ENCODE measurements around the gene F3. TPM values are rescaled to one million over a fixed set of nuclear protein-coding genes. Genes with fewer than 3 reads are reported as not detected.
A peak's percentile ranks its signal among the peaks of the same experiment; 100 is the strongest.

Gene F3
- total RNA-seq, 1 donor from 2014 or later: 27.9 TPM

DNA sequence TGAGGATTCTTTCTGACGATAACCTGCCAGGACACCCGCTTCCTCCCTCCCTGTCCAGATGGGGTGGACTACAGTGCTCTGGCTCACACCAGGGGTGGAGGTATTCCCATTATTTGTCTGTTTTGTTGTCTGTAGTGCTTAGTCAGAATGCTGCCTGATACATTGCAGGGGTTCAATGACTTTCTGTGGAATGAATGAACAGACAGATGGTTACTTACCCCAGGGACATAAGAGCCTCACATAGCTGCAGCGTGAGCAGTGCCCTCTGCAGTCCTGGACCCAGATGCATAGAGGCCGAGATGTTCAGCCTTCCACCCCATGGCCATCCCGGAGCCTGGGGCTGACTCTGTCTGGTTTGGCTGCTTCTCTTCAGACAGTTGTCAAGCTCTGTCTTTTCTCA, 13.0 kb upstream of the F3 start:
- no peak for ATAC-seq
- no peak for DNase-seq (ENCODE audit: missing footprints)
- intact Hi-C loops (cut with DNase I): no loop called here

DNA sequence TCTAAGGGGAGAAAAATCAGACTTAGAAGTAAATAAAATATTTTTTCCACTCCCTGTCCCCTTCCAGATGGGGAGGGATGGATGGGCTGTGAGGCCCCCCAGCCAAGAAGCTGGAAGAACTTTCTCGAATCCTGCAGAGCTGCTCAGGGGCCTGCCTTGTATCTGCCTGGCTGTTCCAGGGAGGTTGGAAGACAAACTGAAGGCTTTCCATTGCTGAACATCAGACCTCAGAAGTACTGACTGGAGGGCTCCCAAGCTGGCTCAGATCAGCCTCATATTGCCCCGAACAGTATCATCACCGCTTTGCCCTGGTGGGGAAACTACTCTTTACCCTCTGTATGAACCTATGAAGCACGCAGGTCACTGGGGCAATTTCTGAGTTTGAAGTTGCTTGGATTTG, 12.4 kb upstream of the F3 start:
- no peak for DNase-seq (ENCODE audit: missing footprints)
- intact Hi-C loops (cut with DNase I): no loop called here
- ATAC-seq: no peak

DNA sequence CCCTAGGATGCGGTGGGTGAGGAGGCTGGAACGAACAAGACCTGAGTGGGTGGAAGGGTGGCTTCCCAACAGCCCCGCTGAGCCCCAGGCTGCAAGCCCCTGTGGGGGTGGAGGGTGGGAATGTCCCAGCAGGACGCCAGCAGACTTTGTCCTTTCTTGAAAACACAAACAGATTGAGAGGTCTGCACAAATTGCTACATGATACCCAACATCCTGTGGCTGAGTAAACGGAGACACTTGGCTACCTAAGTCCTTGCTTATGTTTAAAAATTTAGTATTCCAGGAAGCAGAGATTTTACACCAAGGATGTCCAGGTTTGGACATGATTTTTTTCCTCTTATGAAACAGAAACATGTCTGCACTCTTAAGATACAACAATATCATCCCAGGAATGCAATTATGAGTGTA, 11.8 kb upstream of the F3 start:
- DNase-seq (ENCODE audit: missing footprints): no peak

GRCh38 chr1:94552071-94552586, 10.6 kb upstream of the F3 start:
- DNase-seq (ENCODE audit: missing footprints) (peak; percentile 68), ATAC-seq (peak; percentile 95)
- intact Hi-C loops (cut with DNase I): no loop called here

More for the DNA sequence above, 11.8 kb upstream of the F3 start:
- no peak for ATAC-seq
- intact Hi-C loops (cut with DNase I): no loop called here

DNA sequence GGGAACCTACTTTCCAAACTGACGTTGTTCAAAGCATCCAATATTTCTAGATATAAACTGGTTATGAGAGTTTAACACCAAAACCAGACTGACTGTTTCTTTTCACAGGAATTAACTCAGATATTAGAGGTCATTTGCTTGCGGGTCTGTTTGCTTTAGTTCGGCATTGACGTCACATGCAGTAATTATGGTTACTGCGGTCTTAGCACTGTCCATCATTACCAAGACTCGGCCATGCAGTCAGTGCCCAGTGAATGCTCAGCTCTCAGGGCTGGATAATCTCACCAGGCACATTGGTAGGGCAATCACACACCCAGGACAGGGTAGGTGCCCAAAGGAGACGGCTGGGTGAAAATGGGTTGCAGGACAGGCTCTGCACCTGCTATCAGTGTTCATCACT, 9.9 kb upstream of the F3 start:
- no peak for DNase-seq (ENCODE audit: missing footprints)
- intact Hi-C loops (cut with DNase I): no loop called here
- no peak for ATAC-seq

DNA sequence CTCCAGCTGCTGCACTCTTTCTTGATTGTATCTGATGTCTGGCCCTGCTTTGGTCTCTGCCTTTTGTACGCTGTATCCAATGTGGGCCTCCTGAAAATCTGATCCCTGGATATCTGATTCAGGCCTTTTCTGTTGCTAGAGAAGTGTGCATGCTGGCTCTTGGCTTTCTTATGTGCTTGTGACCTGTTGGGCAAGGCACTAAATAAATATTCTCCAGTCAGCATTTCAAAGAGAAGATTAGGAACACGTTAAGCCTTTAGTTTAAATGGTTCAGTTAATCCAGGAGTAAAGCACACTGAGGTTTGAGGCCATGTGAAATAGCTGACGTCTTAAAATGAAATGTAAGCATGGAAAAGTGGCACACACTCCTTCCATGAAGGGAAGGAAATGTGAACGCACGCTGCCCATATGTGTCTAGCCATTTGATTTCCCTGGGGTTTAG, 9.3 kb upstream of the F3 start:
- intact Hi-C loops (cut with DNase I): no loop called here
- no peak for ATAC-seq
- no peak for DNase-seq (ENCODE audit: missing footprints)

DNA sequence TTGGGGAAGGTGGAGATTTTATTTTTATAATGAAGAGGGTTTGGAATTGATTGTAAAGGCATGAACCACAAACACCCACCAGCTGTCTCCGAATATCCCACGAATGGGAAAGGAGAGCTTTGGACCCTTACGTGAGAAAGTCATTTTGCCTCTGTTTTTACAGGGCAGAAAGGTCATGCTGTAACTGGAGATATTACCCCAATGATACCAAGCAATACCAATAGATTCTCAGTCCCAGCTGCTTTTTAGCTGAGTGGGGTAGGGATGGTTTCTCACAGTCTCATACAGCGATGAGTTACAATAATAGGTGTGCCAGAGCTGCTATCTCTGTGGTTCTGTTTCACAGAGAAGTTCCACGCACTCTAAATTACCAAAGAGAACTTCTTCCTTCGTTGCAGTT, 8.8 kb upstream of the F3 start:
- intact Hi-C loops (cut with DNase I): no loop called here
- DNase-seq (ENCODE audit: missing footprints) (no peak), ATAC-seq (no peak)

- intact Hi-C loops (cut with DNase I): no loop called here
- DNase-seq (ENCODE audit: missing footprints) (no peak), ATAC-seq (no peak)
These were observed 8.1 kb upstream of the F3 start for GRCh38 chr1:94549706-94550105.

DNA sequence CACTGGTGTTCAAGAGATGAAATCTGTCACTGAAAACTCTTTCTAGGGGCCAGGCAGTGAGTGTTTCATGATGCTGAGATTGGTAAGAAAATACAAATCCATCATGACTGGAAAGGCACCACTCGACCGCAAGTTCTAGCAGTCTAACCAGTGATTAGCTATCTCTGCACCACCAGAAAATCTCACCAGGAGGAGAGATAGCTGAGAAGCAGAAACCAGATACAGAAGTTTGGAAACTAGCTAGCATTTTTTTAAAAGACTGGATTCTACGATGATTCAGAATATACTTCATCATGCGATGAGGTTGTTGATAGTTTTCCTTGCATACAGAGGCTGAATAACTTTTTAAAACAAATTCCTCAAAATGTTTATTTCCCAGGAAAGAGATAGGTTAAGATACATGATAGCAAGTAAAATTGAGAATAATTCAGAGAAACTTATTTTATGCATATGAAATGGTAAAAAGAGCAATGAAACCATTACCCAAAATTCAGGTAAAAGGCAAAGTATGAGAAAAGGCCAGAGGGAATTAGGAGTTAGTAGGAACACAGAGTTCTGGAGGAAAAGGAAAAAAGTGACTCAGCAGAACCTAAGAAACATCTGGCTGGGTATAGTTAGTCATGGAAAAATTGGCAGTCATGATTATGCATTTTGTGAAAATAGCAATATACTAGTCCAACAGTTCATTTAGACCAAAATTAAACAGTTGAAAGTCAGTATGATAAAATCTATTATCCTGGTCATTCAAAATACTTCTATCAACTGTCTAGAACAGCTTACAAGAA, 3.3 kb upstream of the F3 start:
- no peak for DNase-seq (ENCODE audit: missing footprints)
- intact Hi-C loops (cut with DNase I): loop anchor here (5.0 kb wide), 1 partner anchor 112 kb away; no protein-coding TSS in a partner anchor
- ATAC-seq: no peak

DNA sequence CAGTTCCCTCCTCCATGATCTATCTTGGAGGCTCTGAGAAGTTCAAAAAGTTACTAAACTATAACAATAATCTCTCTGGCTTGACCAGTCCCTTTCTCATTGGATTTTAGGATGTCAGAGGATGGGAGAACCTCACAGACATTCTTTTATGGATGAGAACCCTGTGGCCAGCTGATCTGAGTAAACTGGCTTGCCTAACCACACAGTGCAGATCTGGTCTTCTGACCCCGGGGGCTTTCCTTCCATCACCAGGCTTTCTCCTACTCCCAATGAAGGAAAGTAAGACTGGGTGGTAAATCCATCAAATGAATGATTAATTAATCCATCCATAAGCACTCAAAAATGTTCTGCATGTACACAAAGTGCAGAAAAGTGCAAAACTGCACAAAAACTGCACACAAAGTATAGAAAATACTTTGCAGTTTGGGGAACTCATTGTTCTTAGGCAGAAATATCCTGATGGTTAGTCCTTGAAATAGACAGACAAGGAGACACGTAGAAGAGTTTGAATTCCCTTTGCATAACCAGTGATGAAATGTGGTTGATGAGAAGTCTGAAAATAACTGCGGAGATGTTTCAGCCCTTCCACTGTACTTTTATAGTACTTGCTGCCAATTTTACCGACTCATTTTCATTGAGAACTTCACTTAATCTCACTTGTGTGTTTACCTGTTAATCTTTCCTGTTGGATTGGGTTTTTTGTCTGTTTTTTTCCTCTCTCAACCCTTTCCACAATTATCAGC, 2.5 kb upstream of the F3 start:
- ATAC-seq: no peak
- intact Hi-C loops (cut with DNase I): loop anchor here (2.0 to 5.0 kb wide), 2 partner anchors 113 to 209 kb away; no protein-coding TSS in a partner anchor

GRCh38 chr1:94543001-94543400, 1.4 kb upstream of the F3 start:
- intact Hi-C loops (cut with DNase I): loop anchor here (2.0 to 5.0 kb wide), 2 partner anchors 114 to 210 kb away; no protein-coding TSS in a partner anchor
- ATAC-seq (no peak), DNase-seq (ENCODE audit: missing footprints) (no peak)

More for the DNA sequence above, 2.5 kb upstream of the F3 start:
- no peak for DNase-seq (ENCODE audit: missing footprints)

GRCh38 chr1:94542088-94542870, 720 bp upstream of the F3 start:
- intact Hi-C loops (cut with DNase I): loop anchor here (2.0 to 5.0 kb wide), 2 partner anchors 115 to 211 kb away; no protein-coding TSS in a partner anchor
- DNase-seq (ENCODE audit: missing footprints) (peak; percentile 65), ATAC-seq (peak; percentile 36)

DNA sequence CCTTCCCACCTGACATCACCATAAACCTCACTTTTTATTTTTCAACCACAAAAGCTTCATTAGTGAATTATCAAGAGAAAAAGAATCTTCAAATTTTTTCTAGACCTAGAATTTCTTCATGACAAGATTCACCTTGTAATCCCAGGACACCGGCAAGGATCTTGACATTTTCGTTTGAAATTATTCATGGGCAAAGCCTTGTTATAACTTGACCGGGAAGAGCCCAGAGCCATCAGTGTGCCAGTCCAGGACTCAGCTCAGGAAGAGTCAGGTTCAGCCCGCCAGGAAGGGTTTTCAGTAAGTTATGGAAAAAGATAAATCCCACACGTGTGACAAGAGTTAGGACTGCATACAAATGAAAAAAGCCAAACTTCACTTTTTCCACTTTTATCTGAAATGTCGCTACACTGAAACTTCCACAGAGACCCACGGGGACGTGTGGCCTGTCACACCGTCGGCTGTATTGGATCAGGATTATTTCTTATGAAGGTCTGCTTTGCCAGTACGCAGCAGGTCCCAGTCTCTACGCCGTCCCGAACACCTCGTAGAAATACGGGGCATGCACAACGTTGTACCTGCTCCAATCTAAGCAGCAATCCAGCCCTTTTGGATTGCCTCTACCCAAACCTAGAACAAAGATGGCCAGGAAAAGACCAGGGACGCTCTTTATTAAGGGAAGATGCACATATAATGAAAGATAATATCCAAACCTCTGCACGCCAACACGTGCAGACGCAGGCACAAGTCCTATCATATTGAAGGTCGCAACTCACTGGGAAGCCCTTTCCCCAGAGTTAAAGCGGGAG, 916 bp downstream of the F3 start:
- intact Hi-C loops (cut with DNase I): loop anchor here (5.0 kb wide), 1 partner anchor 117 kb away; no protein-coding TSS in a partner anchor
- ATAC-seq: peak; percentile 1
- DNase-seq (ENCODE audit: missing footprints): no peak

DNA sequence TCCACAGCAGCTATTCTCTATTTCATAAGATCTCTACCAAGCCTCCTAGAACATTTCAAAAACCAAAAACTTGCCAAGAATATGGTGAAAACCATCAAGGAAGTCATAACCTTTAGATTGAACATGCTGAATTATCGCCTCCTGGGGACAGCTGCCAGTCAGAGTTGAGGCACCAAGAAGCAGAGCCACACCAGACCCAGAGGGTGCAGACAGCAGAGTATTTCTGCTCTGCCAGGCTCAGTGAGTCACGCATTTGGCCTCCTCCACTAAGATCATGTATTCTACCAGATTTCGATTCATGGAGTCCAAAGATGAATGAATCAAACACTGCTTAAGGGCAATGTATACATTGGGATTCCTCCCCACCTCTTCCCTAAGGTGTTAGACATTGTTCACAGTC, 2.1 kb downstream of the F3 start:
- DNase-seq (ENCODE audit: missing footprints): no peak
- ATAC-seq: no peak
- intact Hi-C loops (cut with DNase I): loop anchor here (5.0 kb wide), 1 partner anchor 263 kb away; no protein-coding TSS in a partner anchor

GRCh38 chr1:94538243-94538827, 3.2 kb downstream of the F3 start:
- ATAC-seq (no peak), DNase-seq (ENCODE audit: missing footprints) (no peak)
- intact Hi-C loops (cut with DNase I): loop anchor here (5.0 kb wide), 1 partner anchor 264 kb away; no protein-coding TSS in a partner anchor

DNA sequence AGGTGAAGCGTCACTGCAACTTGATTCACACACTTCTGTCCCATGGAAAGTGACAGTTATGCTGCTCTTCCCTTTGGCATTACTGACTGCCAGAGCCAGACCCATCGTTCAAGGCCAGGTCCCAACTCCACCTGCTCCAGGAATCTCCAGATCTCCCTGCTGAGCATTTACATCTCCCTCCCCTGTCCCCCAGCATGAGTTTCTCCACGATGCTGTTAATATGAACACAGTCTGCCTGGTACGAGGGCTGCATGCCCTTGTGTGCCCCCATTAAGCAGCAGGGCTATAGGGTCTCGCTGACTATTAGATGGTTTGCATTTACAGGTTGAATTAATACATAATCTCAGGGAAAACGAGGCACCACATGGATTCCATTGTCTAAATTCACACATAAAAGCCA, 4.3 kb downstream of the F3 start:
- ATAC-seq (no peak), DNase-seq (ENCODE audit: missing footprints) (no peak)
- intact Hi-C loops (cut with DNase I): loop anchor here (5.0 kb wide), 1 partner anchor 265 kb away; no protein-coding TSS in a partner anchor

DNA sequence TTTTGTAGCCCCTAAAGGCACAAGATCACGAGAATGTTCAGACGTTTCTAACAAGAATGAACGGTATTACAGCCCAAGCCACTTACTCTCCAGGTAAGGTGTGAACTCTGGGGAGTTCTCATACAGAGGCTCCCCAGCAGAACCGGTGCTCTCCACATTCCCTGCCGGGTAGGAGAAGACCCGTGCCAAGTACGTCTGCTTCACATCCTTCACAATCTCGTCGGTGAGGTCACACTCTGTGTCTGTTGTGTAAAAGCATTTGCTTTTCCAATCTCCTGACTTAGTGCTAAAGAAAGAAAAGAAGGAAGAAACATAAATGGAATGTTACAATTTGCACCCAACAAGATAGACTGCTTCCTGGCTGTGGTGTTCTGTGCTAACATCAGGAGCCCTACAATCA, 5.7 kb downstream of the F3 start:
- intact Hi-C loops (cut with DNase I): loop anchor here (5.0 kb wide), 1 partner anchor 266 kb away; no protein-coding TSS in a partner anchor
- ATAC-seq (peak; percentile 53), DNase-seq (ENCODE audit: missing footprints) (no peak)

All from Right ventricle myocardium inferior (tissue), 1 donor.